Prostate gland (tissue), 2 donors: ENCODE measurements around the gene PACSIN3. TPM values are rescaled to one million over a fixed set of nuclear protein-coding genes. Genes with fewer than 3 reads are reported as not detected.

Experiments used
- DNase-seq: peaks from one replicate; pipeline ENCODE4 v3.0.0-alpha.2; 2019; ENCODE audit warnings: low spot score
- H3K27ac ChIP-seq, 2 donors: fragments of 200-600 bp; sonication (generic); 2 replicates each; pipeline ENCODE4 v1.5.1; 2017 to 2019
- H3K27me3 ChIP-seq: fragments of 200-600 bp; sonication (generic); replicated peaks from 2 replicates; pipeline ENCODE4 v1.5.1; 2019; ENCODE audit not compliant: insufficient read depth
- H3K36me3 ChIP-seq, 2 donors: fragments of 200-600 bp; sonication (generic); 1 replicate in 1 of 2; 2 replicates in 1 of 2; pipeline versions ENCODE4 v1.5.1 to v1.8.1; 2017 to 2019
- H3K4me1 ChIP-seq: fragments of 200-600 bp; sonication (generic); replicated peaks from 2 replicates; pipeline ENCODE4 v1.5.1; 2019
- H3K4me3 ChIP-seq, 2 donors: fragments of 200-600 bp; sonication (generic); 2 replicates each; pipeline ENCODE4 v1.5.1; 2017 to 2019
- H3K9me3 ChIP-seq: fragments of 200-600 bp; sonication (generic); 2 replicates; pipeline ENCODE4 v1.5.1; 2017
- CTCF ChIP-seq, 4 experiments: fragments of 200-600 bp in 2 of 4; fragments of 450-650 bp in 2 of 4; sonication (generic) in 2 of 4; IDR thresholded peaks; 1 replicate in 3 of 4; 2 replicates in 1 of 4; pipeline ENCODE4 v1.5.1; 2016 to 2019; ENCODE audit warnings: antibody characterized with exemption in 4 of 4, mild to moderate bottlenecking in 2 of 4, moderate library complexity in 2 of 4
- POLR2A ChIP-seq: fragments of 450-650 bp; IDR thresholded peaks from one replicate; pipeline ENCODE4 v1.6.1; 2016; ENCODE audit warnings: antibody characterized with exemption, mild to moderate bottlenecking
- POLR2AphosphoS5 ChIP-seq: sonication (generic); formaldehyde crosslinking; IDR thresholded peaks from one replicate; pipeline ENCODE4 v1.6.1; 2017; ENCODE audit warnings: antibody characterized with exemption
- WGBS: methylation state at CpG from one replicate; pipeline ENCODE4 v1.1.5; 2018; 5-methylcytosine and 5-hydroxymethylcytosine counted together
- intact Hi-C: fragments of 100-400 bp; cut with DNase I; formaldehyde crosslinking; loops from one replicate; pipeline ENCODE4 v1.14.2; 2022
- total RNA-seq, 2 donors: library from RNA; depleted of rRNA; stranded (reverse); fragments of >200 nt; gene quantifications; one replicate each; pipeline ENCODE4 v1.1.0, GENCODE V29; 2016

The PACSIN3 gene
- total RNA-seq, 2 donors from 2014 or later = 38.3 to 92.3 TPM

GRCh38 chr11:47139878-47140277, 46.4 kb downstream of the PACSIN3 start:
- no peak for DNase-seq
- no peaks in the 10 kb centered on the region for H3K36me3 ChIP-seq
- intact Hi-C loops = no loop called here
- H3K4me1 ChIP-seq = no peaks in the 10 kb centered on the region
- H3K4me3 ChIP-seq = no peak overlapping the region
- no peak for TF ChIP-seq CTCF (IDR thresholded peaks at IDR 0.05)
- no peak for TF ChIP-seq POLR2AphosphoS5
- TF ChIP-seq POLR2A = no peak
- no peak overlapping the region for H3K27ac ChIP-seq
- 54% methylated on average over 4 of the region's 4 CpGs for WGBS
- H3K9me3 ChIP-seq = no peaks in the 10 kb centered on the region
- no peaks in the 10 kb centered on the region for H3K27me3 ChIP-seq

- Histone ChIP-seq H3K36me3 (no peaks in the 10 kb centered on the region), H3K4me1 (no peaks in the 10 kb centered on the region), H3K4me3 (no peak overlapping the region), H3K9me3 (no peaks in the 10 kb centered on the region), H3K27me3 (no peaks in the 10 kb centered on the region), H3K27ac (no peak overlapping the region)
- no peak for DNase-seq
- TF ChIP-seq CTCF (IDR thresholded peaks at IDR 0.05) = no peak
- no peak for TF ChIP-seq POLR2A
- TF ChIP-seq POLR2AphosphoS5 = no peak
- 95% methylated on average over 2 of the region's 2 CpGs for WGBS
- intact Hi-C loops = no loop called here
These were observed 48.8 kb downstream of the PACSIN3 start for GRCh38 chr11:47137476-47137875.

- no peak for TF ChIP-seq CTCF (IDR thresholded peaks at IDR 0.05)
- no peak for TF ChIP-seq POLR2A
- TF ChIP-seq POLR2AphosphoS5 = no peak
- Histone ChIP-seq H3K36me3 (no peaks in the 10 kb centered on the region), H3K4me3 (no peak overlapping the region), H3K9me3 (no peaks in the 10 kb centered on the region), H3K4me1 (no peaks in the 10 kb centered on the region), H3K27ac (no peak overlapping the region), H3K27me3 (no peaks in the 10 kb centered on the region)
- 50% methylated on average over 3 of the region's 3 CpGs for WGBS
- intact Hi-C loops = no loop called here
- no peak for DNase-seq
These were observed 49.3 kb downstream of the PACSIN3 start for GRCh38 chr11:47136921-47137320.

- no peaks in the 10 kb centered on the region for H3K9me3 ChIP-seq
- no peaks in the 10 kb centered on the region for H3K27me3 ChIP-seq
- no peaks in the 10 kb centered on the region for H3K36me3 ChIP-seq
- H3K27ac ChIP-seq = no peak overlapping the region
- no peak overlapping the region for H3K4me3 ChIP-seq
- TF ChIP-seq POLR2AphosphoS5 = no peak
- TF ChIP-seq POLR2A = no peak
- no peak for TF ChIP-seq CTCF (IDR thresholded peaks at IDR 0.05)
- intact Hi-C loops = no loop called here
- H3K4me1 ChIP-seq = no peaks in the 10 kb centered on the region
- no peak for DNase-seq
- 85% methylated on average over 3 of the region's 3 CpGs for WGBS
These were observed 49.9 kb downstream of the PACSIN3 start for GRCh38 chr11:47136327-47136726.

GRCh38 chr11:47132981-47133380, 53.3 kb downstream of the PACSIN3 start:
- Histone ChIP-seq H3K4me3 (no peak overlapping the region), H3K27ac (no peak overlapping the region), H3K27me3 (no peaks in the 10 kb centered on the region), H3K36me3 (no peaks in the 10 kb centered on the region), H3K4me1 (no peaks in the 10 kb centered on the region), H3K9me3 (no peaks in the 10 kb centered on the region)
- WGBS = 100% methylated on average over 1 of the region's 1 CpG
- DNase-seq = no peak
- intact Hi-C loops = no loop called here
- no peak for TF ChIP-seq POLR2A
- TF ChIP-seq CTCF (IDR thresholded peaks at IDR 0.05) = no peak
- TF ChIP-seq POLR2AphosphoS5 = no peak
